GM10248 (cell line): ENCODE results near the gene MMP24OS.

Experiments used
- CTCF ChIA-PET: fragments of 300-600 bp; sonication (Branson Sonifier 250); formaldehyde crosslinking; extraction: SDS; loops from one replicate; lab custom pipeline; 2021; ENCODE audit warnings: antibody characterized with exemption; lab: Yijun Ruan, JAX
- POLR2A ChIA-PET: fragments of 350-650 bp; sonication (Branson Sonifier 250); formaldehyde crosslinking; extraction: SDS; loops from one replicate; lab custom pipeline; 2020; ENCODE audit warnings: antibody characterized with exemption; lab: Yijun Ruan, JAX
- DNase-seq: peaks from one replicate; pipeline ENCODE4 v3.0.0; 2012; ENCODE audit errors: extremely low spot score
- CTCF ChIP-seq: IDR thresholded peaks from 2 replicates; pipeline ENCODE4 v1.5.1; 2012; ENCODE audit warnings: mild to moderate bottlenecking, low read depth; ENCODE audit errors: extremely low read depth, missing control alignments, control extremely low read depth

The MMP24OS gene

GRCh38 chr20:35284992-35285805 is 7.3 kb upstream of the MMP24OS start:
- ChIA-PET CTCF (interaction anchor here (1.2 to 1.8 kb wide), 6 partner anchors 14 to 189 kb away, joined by 4 to 7 read pairs (median 5); partner anchors contain the start of gene EDEM2), POLR2A (interaction anchor here (0.5 to 0.6 kb wide), 6 partner anchors 19 to 657 kb away, joined by 3 to 8 read pairs (median 4); no protein-coding TSS in a partner anchor)
- DNase-seq, result no peak
- TF ChIP-seq CTCF, result no peak

GRCh38 chr20:35284267-35284991 is 6.5 kb upstream of the MMP24OS start, which contains the start of gene EIF6:
Gene EIF6, minus strand, starts transcription at chr20:35284772. Its CDS starts 285 bp downstream, at chr20:35284487.
- ChIA-PET CTCF (interaction anchor here (1.1 to 1.8 kb wide), 8 partner anchors 13 to 188 kb away, joined by 3 to 7 read pairs (median 4); partner anchors contain the start of gene EDEM2), POLR2A (interaction anchor here (0.6 to 1.1 kb wide), 6 partner anchors 20 to 656 kb away, joined by 3 to 6 read pairs (median 4); partner anchors contain the start of gene TRPC4AP)
- no peak for TF ChIP-seq CTCF
- DNase-seq, result peak; percentile 93

GRCh38 chr20:35283441-35284266 is 5.7 kb upstream of the MMP24OS start:
- TF ChIP-seq CTCF, result no peak
- ChIA-PET POLR2A (interaction anchor here (0.6 to 1.1 kb wide), 3 partner anchors 10 to 191 kb away, joined by 4 to 7 read pairs (median 6); partner anchors contain the start of gene TRPC4AP), CTCF (interaction anchor here (1.1 to 1.8 kb wide), 9 partner anchors 12 to 188 kb away, joined by 3 to 7 read pairs (median 4); partner anchors contain the start of gene EDEM2)
- peak; percentile 37 for DNase-seq

- TF ChIP-seq CTCF, result no peak
- DNase-seq, result no peak
- ChIA-PET CTCF (interaction anchor here (0.9 to 1.0 kb wide), 2 partner anchors 22 to 26 kb away, joined by 3 read pairs; no protein-coding TSS in a partner anchor), POLR2A (no interaction called here)
Measured at GRCh38 chr20:35281506-35282101, 3.7 kb upstream of the MMP24OS start.

- no peak for DNase-seq
- ChIA-PET POLR2A (no interaction called here), CTCF (interaction anchor here (0.9 to 2.0 kb wide), 3 partner anchors 11 to 23 kb away, joined by 3 to 8 read pairs (median 7); no protein-coding TSS in a partner anchor)
- no peak for TF ChIP-seq CTCF
Measured at GRCh38 chr20:35280523-35280922, 2.6 kb upstream of the MMP24OS start.
